GM23248 (cell line): ENCODE measurements around the gene PCTP. TPM values are rescaled to one million over a fixed set of nuclear protein-coding genes. Genes with fewer than 3 reads are reported as not detected.

Source experiments
- DNase-seq: peaks from one replicate; pipeline ENCODE4 v3.0.0-alpha.2; 2015
- H2AFZ ChIP-seq: fragments of 200-600 bp; sonication (generic); 2 replicates; pipeline ENCODE4 v1.6.1; 2016; ENCODE audit warnings: antibody characterized with exemption
- H3F3A ChIP-seq: fragments of 200-600 bp; sonication (generic); 2 replicates; pipeline ENCODE4 v1.6.1; 2016; ENCODE audit warnings: mild to moderate bottlenecking, antibody characterized with exemption, mixed run types; ENCODE audit not compliant: insufficient read depth
- H3K27ac ChIP-seq: fragments of 200-600 bp; sonication (generic); 2 replicates; pipeline ENCODE4 v1.5.1; 2016; ENCODE audit warnings: mild to moderate bottlenecking
- H3K27me3 ChIP-seq: fragments of 200-600 bp; sonication (generic); replicated peaks from 2 replicates; pipeline ENCODE4 v1.6.1; 2016; ENCODE audit warnings: mild to moderate bottlenecking; ENCODE audit not compliant: insufficient read depth
- H3K36me3 ChIP-seq: fragments of 200-600 bp; sonication (generic); 2 replicates; pipeline ENCODE4 v1.6.1; 2016; ENCODE audit warnings: low read depth, mild to moderate bottlenecking
- H3K4me1 ChIP-seq: fragments of 200-600 bp; sonication (generic); 2 replicates; pipeline ENCODE4 v1.6.1; 2016; ENCODE audit warnings: mild to moderate bottlenecking; ENCODE audit not compliant: insufficient read depth
- H3K4me2 ChIP-seq: fragments of 200-600 bp; sonication (generic); one replicate; pipeline ENCODE4 v1.6.1; 2016; ENCODE audit warnings: mild to moderate bottlenecking; ENCODE audit not compliant: unreplicated experiment
- H3K4me3 ChIP-seq: fragments of 200-600 bp; sonication (generic); 2 replicates; pipeline ENCODE4 v1.5.1; 2016; ENCODE audit warnings: mild to moderate bottlenecking
- H3K79me2 ChIP-seq: fragments of 200-600 bp; sonication (generic); 2 replicates; pipeline ENCODE4 v1.6.1; 2016; ENCODE audit warnings: mild to moderate bottlenecking; ENCODE audit not compliant: insufficient read depth
- H3K9ac ChIP-seq: fragments of 200-600 bp; sonication (generic); 2 replicates; pipeline ENCODE4 v1.6.1; 2016; ENCODE audit warnings: mild to moderate bottlenecking
- H3K9me2 ChIP-seq: fragments of 200-600 bp; sonication (generic); 2 replicates; pipeline ENCODE4 v1.6.1; 2016; ENCODE audit warnings: mixed run types, mild to moderate bottlenecking, moderate library complexity; ENCODE audit not compliant: insufficient read depth
- H3K9me3 ChIP-seq: fragments of 200-600 bp; sonication (generic); one replicate; pipeline ENCODE4 v1.6.1; 2017; ENCODE audit warnings: low read depth
- H4K20me1 ChIP-seq: fragments of 200-600 bp; sonication (generic); 2 replicates; pipeline ENCODE4 v1.6.0; 2016; ENCODE audit not compliant: insufficient read depth
- EZH2 ChIP-seq: fragments of 200-600 bp; sonication (generic); IDR thresholded peaks from 2 replicates; pipeline ENCODE4 v1.6.1; 2018; ENCODE audit warnings: antibody characterized with exemption, mild to moderate bottlenecking; ENCODE audit not compliant: insufficient read depth, poor library complexity, severe bottlenecking
- EZH2phosphoT487 ChIP-seq: fragments of 200-600 bp; sonication (generic); IDR thresholded peaks from 2 replicates; pipeline ENCODE4 v1.6.1; 2018; ENCODE audit warnings: antibody characterized with exemption, moderate library complexity, mild to moderate bottlenecking, low read depth; ENCODE audit not compliant: insufficient read depth
- WGBS, 2 experiments: methylation state at CpG; one replicate each; pipeline ENCODE4 v1.1.6; 2015 to 2017; ENCODE audit warnings: low lambda C conversion rate in 2 of 2, low coverage in 1 of 2; ENCODE audit errors: missing lambda C conversion rate in 2 of 2; 5-methylcytosine and 5-hydroxymethylcytosine counted together
- in situ Hi-C: fragments of 300-500 bp; cut with MboI; formaldehyde crosslinking; loops from 2 replicates; pipeline ENCODE4 v1.15.0; 2020
- polyA plus RNA-seq: library from polyadenylated mRNA; unstranded; fragments of >200 nt; fragmentation: Nextera tagmentation; extraction: Ambion mirVana; gene quantifications from 2 replicates; pipeline ENCODE4 v1.2.1, GENCODE V29; 2016
- total RNA-seq: library from RNA; depleted of rRNA; stranded (reverse); fragments of >200 nt; shearing (Covaris generic); gene quantifications from 2 replicates; pipeline ENCODE4 v1.2.3, GENCODE V29; 2014

PCTP gene
- total and polyA plus RNA-seq, 2 experiments from 2014 or later = 6.9 to 7.9 TPM

- H3K4me2 ChIP-seq = no peak overlapping the region
- DNase-seq = no peak
- no peak overlapping the region for H2AFZ ChIP-seq
- no peaks in the 10 kb centered on the region for H3K9me3 ChIP-seq
- no peak overlapping the region for H3K4me3 ChIP-seq
- no peaks in the 10 kb centered on the region for H3K9me2 ChIP-seq
- H3K27me3 ChIP-seq = no peaks in the 10 kb centered on the region
- no peak overlapping the region for H3K9ac ChIP-seq
- in situ Hi-C loops = no loop called here
- 97 to 100% methylated on average over 2 of the region's 2 CpGs for WGBS, 2 experiments
- H3K27ac ChIP-seq = no peak overlapping the region
- H3F3A ChIP-seq = no peaks in the 10 kb centered on the region
- H3K4me1 ChIP-seq = peaks cover 8% of the 10 kb centered on the region
- no peaks in the 10 kb centered on the region for H3K36me3 ChIP-seq
- no peaks in the 10 kb centered on the region for H4K20me1 ChIP-seq
- TF ChIP-seq EZH2 (no peak), EZH2phosphoT487 (no peak)
- peaks cover 97% of the 10 kb centered on the region for H3K79me2 ChIP-seq
Observed at GRCh38 chr17:55756689-55757088, 5.8 kb downstream of the PCTP start.

GRCh38 chr17:55757659-55758058 is 6.8 kb downstream of the PCTP start:
- Histone ChIP-seq H3K9me2 (no peaks in the 10 kb centered on the region), H3K27me3 (no peaks in the 10 kb centered on the region), H3K4me1 (no peaks in the 10 kb centered on the region), H2AFZ (no peak overlapping the region), H3K79me2 (peaks cover 97% of the 10 kb centered on the region), H3K36me3 (no peaks in the 10 kb centered on the region), H3F3A (no peaks in the 10 kb centered on the region), H3K9ac (no peak overlapping the region), H3K9me3 (no peaks in the 10 kb centered on the region), H3K27ac (no peak overlapping the region), H4K20me1 (no peaks in the 10 kb centered on the region), H3K4me2 (no peak overlapping the region), H3K4me3 (no peak overlapping the region)
- no peak for DNase-seq
- 98 to 100% methylated on average over 1 of the region's 1 CpG for WGBS, 2 experiments
- no peak for TF ChIP-seq EZH2phosphoT487
- TF ChIP-seq EZH2 = no peak
- in situ Hi-C loops = no loop called here

GRCh38 chr17:55758171-55758570 is 7.3 kb downstream of the PCTP start:
- Histone ChIP-seq H3K4me2 (no peak overlapping the region), H3K9ac (no peak overlapping the region), H3K27ac (no peak overlapping the region), H4K20me1 (no peaks in the 10 kb centered on the region), H3K4me3 (no peak overlapping the region), H3F3A (no peaks in the 10 kb centered on the region), H2AFZ (no peak overlapping the region), H3K36me3 (no peaks in the 10 kb centered on the region), H3K4me1 (no peaks in the 10 kb centered on the region), H3K9me2 (no peaks in the 10 kb centered on the region), H3K27me3 (no peaks in the 10 kb centered on the region), H3K79me2 (peaks cover 97% of the 10 kb centered on the region), H3K9me3 (no peaks in the 10 kb centered on the region)
- TF ChIP-seq EZH2 (no peak), EZH2phosphoT487 (no peak)
- no peak for DNase-seq
- in situ Hi-C loops = no loop called here

GRCh38 chr17:55760643-55761355 is 9.9 kb downstream of the PCTP start:
- peaks cover 96% of the 10 kb centered on the region for H3K79me2 ChIP-seq
- WGBS, 2 experiments = 94 to 95% methylated on average over 3 of the region's 3 CpGs
- H4K20me1 ChIP-seq = no peaks in the 10 kb centered on the region

More at GRCh38 chr17:55760643-55761355, 9.9 kb downstream of the PCTP start:
- H3K27me3 ChIP-seq = no peaks in the 10 kb centered on the region
- no peaks in the 10 kb centered on the region for H3F3A ChIP-seq
- H3K9me2 ChIP-seq = no peaks in the 10 kb centered on the region
- no peaks in the 10 kb centered on the region for H3K36me3 ChIP-seq
- no peaks in the 10 kb centered on the region for H3K4me1 ChIP-seq
- no peaks in the 10 kb centered on the region for H3K9me3 ChIP-seq
- in situ Hi-C loops = loop anchor here (10.0 kb wide), 1 partner anchor 236 kb away; no protein-coding TSS in a partner anchor
- no peak overlapping the region for H3K9ac ChIP-seq
- no peak overlapping the region for H3K4me2 ChIP-seq
- no peak for TF ChIP-seq EZH2phosphoT487
- TF ChIP-seq EZH2 = no peak
- no peak for DNase-seq
- H3K27ac ChIP-seq = no peak overlapping the region
- H3K4me3 ChIP-seq = no peak overlapping the region
- H2AFZ ChIP-seq = no peak overlapping the region
